ENCODE results near the gene KRTAP10-8.

- no peak for TF ChIP-seq EZH2 (IDR thresholded peaks at IDR 0.05; ENCODE audit: borderline replicate concordance, low read length)
- TF ChIP-seq, protein P1, sequence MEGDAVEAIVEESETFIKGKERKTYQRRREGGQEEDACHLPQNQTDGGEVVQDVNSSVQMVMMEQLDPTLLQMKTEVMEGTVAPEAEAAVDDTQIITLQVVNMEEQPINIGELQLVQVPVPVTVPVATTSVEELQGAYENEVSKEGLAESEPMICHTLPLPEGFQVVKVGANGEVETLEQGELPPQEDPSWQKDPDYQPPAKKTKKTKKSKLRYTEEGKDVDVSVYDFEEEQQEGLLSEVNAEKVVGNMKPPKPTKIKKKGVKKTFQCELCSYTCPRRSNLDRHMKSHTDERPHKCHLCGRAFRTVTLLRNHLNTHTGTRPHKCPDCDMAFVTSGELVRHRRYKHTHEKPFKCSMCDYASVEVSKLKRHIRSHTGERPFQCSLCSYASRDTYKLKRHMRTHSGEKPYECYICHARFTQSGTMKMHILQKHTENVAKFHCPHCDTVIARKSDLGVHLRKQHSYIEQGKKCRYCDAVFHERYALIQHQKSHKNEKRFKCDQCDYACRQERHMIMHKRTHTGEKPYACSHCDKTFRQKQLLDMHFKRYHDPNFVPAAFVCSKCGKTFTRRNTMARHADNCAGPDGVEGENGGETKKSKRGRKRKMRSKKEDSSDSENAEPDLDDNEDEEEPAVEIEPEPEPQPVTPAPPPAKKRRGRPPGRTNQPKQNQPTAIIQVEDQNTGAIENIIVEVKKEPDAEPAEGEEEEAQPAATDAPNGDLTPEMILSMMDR (conservative IDR thresholded peaks at IDR 0.05 in 1 of 2, IDR thresholded peaks at IDR 0.05 in 1 of 2; ENCODE audit: extremely low read depth in 1 of 2, insufficient read depth in 1 of 2, low read depth in 1 of 2, low read length in 2 of 2) = no peak
Observed at GRCh38 chr21:44637018-44637850, 25.4 kb downstream of the KRTAP10-8 start, which contains the start of gene KRTAP10-10.

Data from mammary epithelial cell (primary cell).